T-helper 2 cell treated with Interferon-gamma antibody and Interleukin-4, amounts not matched to agents 100 ng/mL and 5 ng/mL, for 36 hours (primary cell): ENCODE results near the gene SCAPER. TPM values are rescaled to one million over a fixed set of nuclear protein-coding genes. Genes with fewer than 3 reads are reported as not detected.

Source experiments
- intact Hi-C: fragments of 100-400 bp; cut with micrococcal nuclease; formaldehyde crosslinking; loops from one replicate; pipeline ENCODE4 v1.15.1; 2023
- total RNA-seq: library from RNA; stranded (reverse); gene quantifications from 2 replicates; pipeline ENCODE4 v1.2.3, GENCODE V29; 2022

SCAPER gene
- total RNA-seq, 1 donor from 2014 or later, result 25.0 TPM

- intact Hi-C loops, result no loop called here
Measured at GRCh38 chr15:76343313-76343996, 561.7 kb downstream of the SCAPER start.

GRCh38 chr15:76342382-76343201 lies 562.5 kb downstream of the SCAPER start:
- intact Hi-C loops, result no loop called here

GRCh38 chr15:76342058-76342381 lies 563.1 kb downstream of the SCAPER start:
- intact Hi-C loops, result no loop called here

GRCh38 chr15:76341366-76342057 lies 563.6 kb downstream of the SCAPER start:
- intact Hi-C loops, result no loop called here

- intact Hi-C loops, result no loop called here
Measured at GRCh38 chr15:76340803-76341365, 564.3 kb downstream of the SCAPER start.

DNA sequence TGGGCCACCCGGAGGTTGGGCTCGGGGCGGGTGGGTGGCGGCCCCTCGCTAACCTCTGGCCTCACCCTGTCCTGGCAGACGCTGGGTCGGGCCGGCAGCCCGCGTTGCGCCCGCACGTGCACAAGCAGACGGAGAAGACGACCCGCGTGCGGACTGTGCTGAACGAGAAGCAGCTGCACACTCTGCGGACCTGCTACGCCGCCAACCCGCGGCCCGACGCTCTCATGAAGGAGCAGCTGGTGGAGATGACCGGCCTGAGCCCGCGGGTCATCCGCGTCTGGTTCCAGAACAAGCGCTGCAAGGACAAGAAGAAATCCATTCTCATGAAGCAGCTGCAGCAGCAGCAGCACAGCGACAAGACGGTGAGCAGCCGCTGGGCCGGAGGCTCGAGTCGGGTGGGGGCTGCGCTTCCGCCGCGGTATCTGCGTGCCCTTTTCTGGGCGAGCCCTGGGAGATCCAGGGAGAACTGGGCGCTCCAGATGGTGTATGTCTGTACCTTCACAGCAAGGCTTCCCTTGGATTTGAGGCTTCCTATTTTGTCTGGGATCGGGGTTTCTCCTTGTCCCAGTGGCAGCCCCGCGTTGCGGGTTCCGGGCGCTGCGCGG lies 564.8 kb downstream of the SCAPER start:
- intact Hi-C loops, result no loop called here

- intact Hi-C loops, result loop anchor here (5.0 to 10.0 kb wide), 2 partner anchors 102 to 495 kb away; partner anchors contain the start of gene UBE2Q2
Measured at GRCh38 chr15:76339305-76340197, 565.6 kb downstream of the SCAPER start.

- intact Hi-C loops, result loop anchor here (5.0 to 10.0 kb wide), 2 partner anchors 101 to 494 kb away; partner anchors contain the start of gene UBE2Q2
Measured at GRCh38 chr15:76338486-76339304, 566.4 kb downstream of the SCAPER start.

DNA sequence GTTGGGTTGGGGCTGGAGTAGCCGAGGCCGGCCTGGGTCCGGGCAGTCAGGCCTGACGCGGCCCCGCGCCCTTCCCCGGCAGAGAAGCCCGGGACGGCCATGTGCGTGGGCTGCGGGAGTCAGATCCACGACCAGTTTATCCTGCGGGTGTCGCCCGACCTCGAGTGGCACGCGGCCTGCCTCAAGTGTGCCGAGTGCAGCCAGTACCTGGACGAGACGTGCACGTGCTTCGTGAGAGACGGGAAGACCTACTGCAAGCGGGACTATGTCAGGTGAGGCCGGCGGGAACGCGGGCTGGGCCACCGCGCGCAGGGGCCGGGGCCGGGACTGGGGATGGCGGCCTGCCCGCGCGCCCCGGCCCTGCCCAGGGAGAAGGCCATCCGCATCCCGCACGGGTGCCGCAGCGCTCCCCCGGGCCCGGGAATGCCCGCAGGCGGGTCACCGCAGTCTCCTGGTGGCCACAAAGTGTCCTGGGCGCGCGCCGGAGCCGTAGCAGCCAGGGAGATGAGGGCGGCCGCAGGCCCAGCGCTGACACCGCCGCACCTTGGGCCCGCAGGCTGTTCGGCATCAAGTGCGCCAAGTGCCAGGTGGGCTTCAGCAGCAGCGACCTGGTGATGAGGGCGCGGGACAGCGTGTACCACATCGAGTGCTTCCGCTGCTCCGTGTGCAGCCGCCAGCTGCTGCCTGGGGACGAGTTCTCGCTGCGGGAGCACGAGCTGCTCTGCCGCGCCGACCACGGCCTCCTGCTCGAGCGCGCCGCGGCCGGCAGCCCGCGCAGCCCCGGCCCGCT lies 567.2 kb downstream of the SCAPER start:
- intact Hi-C loops, result loop anchor here (2.0 to 10.0 kb wide), 3 partner anchors 27 to 493 kb away; partner anchors contain the start of genes ETFA and UBE2Q2

DNA sequence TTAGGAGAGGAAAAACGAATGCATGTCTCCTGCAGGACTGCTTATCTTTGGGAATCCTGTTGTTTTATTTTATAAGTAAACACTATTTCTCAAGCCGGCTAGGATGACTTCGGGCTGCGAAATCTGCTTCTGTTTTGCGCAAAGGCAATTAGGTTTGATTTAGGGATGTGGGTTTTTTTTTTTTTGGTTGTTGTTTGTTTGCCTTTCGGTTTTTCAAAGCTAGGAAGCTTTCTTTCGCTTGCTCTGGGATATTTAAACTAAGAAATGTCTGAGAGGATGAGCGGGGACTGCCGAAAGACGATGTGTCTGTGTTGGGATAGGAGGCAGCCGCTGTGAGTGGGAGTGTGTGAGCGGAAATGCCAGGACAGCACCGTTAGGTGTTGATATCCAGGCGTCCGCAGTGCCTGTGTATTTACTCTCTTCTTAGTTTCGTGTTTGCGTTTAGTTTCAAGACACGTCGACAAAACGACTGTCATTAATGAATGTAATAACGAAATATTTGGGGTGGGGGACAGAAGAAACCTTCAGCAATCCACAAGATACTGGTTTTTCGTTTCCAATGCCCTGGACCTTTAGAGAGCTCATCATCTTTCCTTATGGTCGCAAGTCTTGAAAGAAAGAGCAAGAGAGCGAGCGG lies 568.0 kb downstream of the SCAPER start:
- intact Hi-C loops, result loop anchor here (2.0 to 10.0 kb wide), 3 partner anchors 26 to 492 kb away; partner anchors contain the start of genes ETFA and UBE2Q2

DNA sequence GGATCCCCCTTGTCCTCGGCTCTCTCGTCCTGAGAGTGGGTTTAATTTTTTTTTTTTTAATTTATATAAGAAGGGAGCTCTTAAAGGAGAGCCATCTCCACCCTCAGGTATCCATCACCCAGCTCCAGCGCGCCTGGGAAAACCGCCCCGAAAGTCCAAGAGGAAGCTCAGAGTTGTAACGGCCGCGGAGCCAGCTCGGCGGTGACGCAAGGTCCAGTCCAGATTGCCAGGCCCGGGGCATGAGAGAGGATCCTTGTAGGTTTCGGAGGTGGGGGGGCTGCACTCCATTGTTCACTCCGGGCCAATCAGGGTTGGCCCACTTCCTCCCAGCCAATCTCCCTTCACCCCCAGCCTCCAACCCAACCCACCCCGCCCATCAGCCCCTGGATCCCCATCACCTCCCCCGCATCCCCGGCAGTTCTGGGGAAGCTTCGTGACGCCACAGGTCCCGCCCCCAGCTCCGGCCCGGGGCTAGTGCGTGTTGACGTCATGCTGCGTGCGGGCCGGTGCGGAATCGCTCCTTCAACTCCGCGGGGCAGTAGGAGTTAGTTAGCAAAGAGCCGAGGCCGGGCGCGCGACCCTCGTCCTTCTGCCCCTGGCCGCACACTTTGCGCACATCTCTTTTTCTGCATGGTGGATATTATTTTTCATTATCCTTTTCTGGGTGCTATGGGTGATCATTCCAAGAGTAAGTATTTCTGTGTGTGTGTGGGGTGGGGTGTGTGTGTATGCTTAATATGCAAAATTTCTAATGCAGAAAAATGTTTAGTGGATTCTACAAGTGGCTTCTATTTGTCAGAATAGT lies 568.7 kb downstream of the SCAPER start, which contains the start of gene ISL2:
ISL2 (plus strand) TSS at position 520 of the 805 bp plus-strand sequence; CDS start at position 631, 111 bp downstream.
- intact Hi-C loops, result loop anchor here (2.0 to 10.0 kb wide), 3 partner anchors 26 to 492 kb away; partner anchors contain the start of genes ETFA and UBE2Q2

- intact Hi-C loops, result loop anchor here (2.0 to 10.0 kb wide), 3 partner anchors 25 to 491 kb away; partner anchors contain the start of genes ETFA and UBE2Q2
Measured at GRCh38 chr15:76335307-76336253, 569.6 kb downstream of the SCAPER start.

DNA sequence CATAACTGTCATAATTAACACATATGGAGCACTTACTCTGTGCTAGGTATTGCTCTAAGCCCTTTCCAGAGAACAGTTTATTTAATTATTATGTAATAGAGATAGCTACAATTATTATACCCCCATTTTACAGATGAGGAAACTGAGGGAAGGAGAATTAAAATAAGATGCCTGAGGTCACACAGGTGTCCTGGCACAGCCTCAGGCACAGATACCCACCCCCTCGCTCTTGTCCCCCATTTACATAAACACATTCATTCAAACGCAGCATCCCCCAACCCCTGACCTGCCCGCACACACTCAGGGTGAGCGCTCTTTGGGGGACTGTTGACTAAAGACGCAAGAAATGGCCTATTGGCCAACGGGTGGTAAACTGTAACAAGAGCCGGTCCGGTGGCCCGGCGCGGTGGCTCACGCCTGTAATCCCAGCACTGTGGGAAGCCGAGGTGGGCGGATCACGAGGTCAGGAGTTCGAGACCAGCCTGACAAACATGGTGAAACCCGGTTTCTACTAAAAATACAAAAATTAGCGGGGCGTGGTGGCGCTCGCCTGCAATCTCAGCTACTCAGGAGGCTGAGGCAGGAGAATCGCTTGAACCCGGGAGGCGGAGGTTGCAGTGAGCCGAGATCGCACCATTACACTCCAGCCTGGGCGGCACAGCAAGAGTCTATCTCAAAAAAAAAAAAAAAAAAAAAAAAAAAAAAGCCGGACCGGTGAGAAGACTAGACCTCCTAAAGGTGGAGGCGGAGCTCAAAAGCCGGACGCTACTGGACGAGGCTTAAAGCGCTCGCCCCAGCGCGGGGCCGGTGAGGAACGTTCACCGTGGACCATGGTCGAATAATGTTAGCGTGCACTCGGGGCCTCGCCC lies 570.5 kb downstream of the SCAPER start:
- intact Hi-C loops, result loop anchor here (5.0 to 10.0 kb wide), 2 partner anchors 97 to 490 kb away; partner anchors contain the start of gene UBE2Q2

DNA sequence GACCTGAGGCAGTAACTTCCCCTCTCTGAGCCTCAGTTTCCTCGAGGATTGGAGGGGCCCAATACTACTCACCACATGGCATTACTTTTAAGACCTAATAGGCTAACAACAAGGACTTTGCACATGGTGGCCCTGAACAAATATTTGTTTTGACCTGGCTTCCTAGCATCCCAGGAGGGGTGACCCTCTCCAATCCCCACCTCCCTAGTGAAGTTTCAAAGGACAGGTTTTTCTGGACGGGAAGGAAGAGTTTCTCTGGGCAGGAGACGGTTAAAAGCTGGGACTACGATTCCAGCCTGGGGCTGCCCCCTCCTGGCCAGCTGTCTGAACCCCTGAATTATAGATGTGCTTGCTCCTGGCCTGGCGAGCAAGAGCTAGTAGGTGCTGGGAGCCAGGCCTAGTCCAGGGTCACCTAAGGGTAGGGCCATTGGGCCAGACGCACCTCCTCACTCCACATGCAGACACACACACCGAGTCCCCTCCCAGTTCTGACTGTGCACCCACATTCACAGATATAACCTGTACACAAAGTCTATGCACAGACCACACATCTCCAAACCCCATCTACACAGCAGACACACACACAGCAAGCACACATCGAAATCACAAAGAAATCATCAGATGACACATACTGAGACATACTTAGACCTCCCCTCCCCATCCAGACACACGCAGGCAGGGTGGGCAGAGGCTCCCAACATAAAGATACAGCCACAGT lies 571.3 kb downstream of the SCAPER start:
- intact Hi-C loops, result loop anchor here (10.0 kb wide), 1 partner anchor 489 kb away; the partner anchor contains the start of gene UBE2Q2
